Kidney (tissue), 14 donors: ENCODE measurements around the gene GM2A. TPM values are rescaled to one million over a fixed set of nuclear protein-coding genes. Genes with fewer than 3 reads are reported as not detected.
"Not testable (repeated sequence)": the region's sequence is repeated elsewhere in the genome, so short reads cannot be mapped to it uniquely, and the experiment has no call there.

Experiments
- DNase-seq, 5 donors: peaks; one replicate each; pipeline ENCODE4 v3.0.0-alpha.2; 2013 to 2020
- FAIRE-seq: peaks from 2 replicates; lab custom pipeline; 2012; peaks lifted over from hg19 to GRCh38; lab: Jason Lieb, UNC
- H3K27ac ChIP-seq, 2 donors: one replicate each; pipeline ENCODE4 v1.7.0; 2013; ENCODE audit warnings: low read depth in 2 of 2, low read length in 2 of 2, inconsistent platforms in 1 of 2
- H3K27me3 ChIP-seq: one replicate; pipeline ENCODE4 v1.7.1; 2013; ENCODE audit warnings: low read length, inconsistent platforms; ENCODE audit not compliant: control insufficient read depth, insufficient read depth
- H3K36me3 ChIP-seq, 3 donors: one replicate each; pipeline versions ENCODE4 v1.7.0 to v1.7.1; 2013; ENCODE audit warnings: low read length in 3 of 3, control low read depth in 1 of 3, inconsistent platforms in 1 of 3; ENCODE audit not compliant: insufficient read depth in 3 of 3, control insufficient read depth in 2 of 3
- H3K4me1 ChIP-seq, 3 donors: one replicate each; pipeline versions ENCODE4 v1.7.0 to v1.7.1; 2013; ENCODE audit warnings: low read length in 3 of 3, inconsistent platforms in 1 of 3, low read depth in 1 of 3; ENCODE audit not compliant: control insufficient read depth in 2 of 3, insufficient read depth in 2 of 3
- H3K4me3 ChIP-seq, 3 donors: one replicate each; pipeline versions ENCODE4 v1.7.0 to v1.8.1; 2013; ENCODE audit warnings: low read length in 3 of 3, control low read depth in 1 of 3, inconsistent platforms in 1 of 3
- H3K9ac ChIP-seq, 3 donors: one replicate each; pipeline versions ENCODE4 v1.7.0 to v1.7.1; 2013; ENCODE audit warnings: low read length in 3 of 3, control low read depth in 1 of 3, inconsistent platforms in 1 of 3
- H3K9me3 ChIP-seq, 3 donors: one replicate each; pipeline versions ENCODE4 v1.7.0 to v1.7.1; 2013; ENCODE audit warnings: low read length in 3 of 3, control low read depth in 1 of 3, inconsistent platforms in 1 of 3; ENCODE audit not compliant: control insufficient read depth in 2 of 3, insufficient read depth in 1 of 3
- intact Hi-C: fragments of 100-400 bp; cut with DNase I; formaldehyde crosslinking; loops from one replicate; pipeline ENCODE4 v1.11.1; 2022
- polyA plus RNA-seq: library from polyadenylated mRNA; stranded (reverse); fragments of 350-450 nt; fragmentation: Illumina TruSeq; extraction: RNeasy Lipid Tissue Mini Kit (QIAGEN cat#74804); gene quantifications from one replicate; pipeline ENCODE4 v1.2.3, GENCODE V29; 2014; ENCODE audit warnings: low read depth, low replicate concordance; ENCODE audit not compliant: insufficient read depth
- total RNA-seq: library from RNA; stranded (reverse); fragmentation: NEBNext Ultra II Directional; extraction: Animal tissue kit (Norgen Biotek cat#: 25700); gene quantifications from one replicate; pipeline ENCODE4 v1.2.1, GENCODE V29; 2021
- TF ChIP-seq, protein P1 (sequence below): IDR thresholded peaks from 3 replicates; pipeline ENCODE4 v1.5.1; 2012; ENCODE audit warnings: mild to moderate bottlenecking, moderate library complexity, borderline replicate concordance; ENCODE audit not compliant: insufficient read depth; ENCODE audit errors: extremely low read depth
- donor health status: control.
- donor health status: control.
- donor health status: control.
- donor health status: control.
- donor health status: control.
- donor health status: DM: yes; HTN: yes; CAD: no.
- donor health status: Normal renal cell carcinoma (clear cell type).

The GM2A gene
- total and polyA plus RNA-seq, 2 donors from 2014 or later = 13.7 to 29.8 TPM

DNA sequence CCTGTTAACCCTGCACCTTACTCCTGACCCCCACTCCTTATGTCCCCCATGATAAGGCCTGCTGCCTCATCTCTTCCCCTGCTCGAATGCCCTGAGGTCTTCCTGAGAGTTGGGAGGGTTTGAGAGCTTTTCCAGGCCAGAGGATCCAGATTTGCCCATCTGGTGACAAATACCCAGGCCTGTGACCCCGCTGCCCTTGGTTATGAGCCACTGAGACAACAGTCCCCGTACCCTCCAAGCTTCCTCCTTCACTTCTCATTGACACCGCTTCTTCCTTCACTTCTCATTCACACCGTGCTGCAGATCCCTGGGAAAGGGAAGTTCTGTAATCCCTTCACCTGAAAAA, 593 bp downstream of the GM2A start:
- FAIRE-seq = no peak
- Histone ChIP-seq H3K27me3 (no peaks in the 10 kb centered on the region), H3K4me1 (peaks cover 0 to 16% (median 13%) of the 10 kb centered on the region in 3 donors), H3K4me3 (peak overlapping the region; percentile 84 to 88 (median 86)), H3K9me3 (no peaks in the 10 kb centered on the region), H3K36me3 (no peaks in the 10 kb centered on the region), H3K9ac (peak overlapping the region; percentile 20 to 79 (median 77)), H3K27ac (no peak overlapping the region)
- TF ChIP-seq, protein P1, sequence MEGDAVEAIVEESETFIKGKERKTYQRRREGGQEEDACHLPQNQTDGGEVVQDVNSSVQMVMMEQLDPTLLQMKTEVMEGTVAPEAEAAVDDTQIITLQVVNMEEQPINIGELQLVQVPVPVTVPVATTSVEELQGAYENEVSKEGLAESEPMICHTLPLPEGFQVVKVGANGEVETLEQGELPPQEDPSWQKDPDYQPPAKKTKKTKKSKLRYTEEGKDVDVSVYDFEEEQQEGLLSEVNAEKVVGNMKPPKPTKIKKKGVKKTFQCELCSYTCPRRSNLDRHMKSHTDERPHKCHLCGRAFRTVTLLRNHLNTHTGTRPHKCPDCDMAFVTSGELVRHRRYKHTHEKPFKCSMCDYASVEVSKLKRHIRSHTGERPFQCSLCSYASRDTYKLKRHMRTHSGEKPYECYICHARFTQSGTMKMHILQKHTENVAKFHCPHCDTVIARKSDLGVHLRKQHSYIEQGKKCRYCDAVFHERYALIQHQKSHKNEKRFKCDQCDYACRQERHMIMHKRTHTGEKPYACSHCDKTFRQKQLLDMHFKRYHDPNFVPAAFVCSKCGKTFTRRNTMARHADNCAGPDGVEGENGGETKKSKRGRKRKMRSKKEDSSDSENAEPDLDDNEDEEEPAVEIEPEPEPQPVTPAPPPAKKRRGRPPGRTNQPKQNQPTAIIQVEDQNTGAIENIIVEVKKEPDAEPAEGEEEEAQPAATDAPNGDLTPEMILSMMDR = no peak
- intact Hi-C loops = no loop called here
- peak in 1 of 5 donors; percentile 54 for DNase-seq

DNA sequence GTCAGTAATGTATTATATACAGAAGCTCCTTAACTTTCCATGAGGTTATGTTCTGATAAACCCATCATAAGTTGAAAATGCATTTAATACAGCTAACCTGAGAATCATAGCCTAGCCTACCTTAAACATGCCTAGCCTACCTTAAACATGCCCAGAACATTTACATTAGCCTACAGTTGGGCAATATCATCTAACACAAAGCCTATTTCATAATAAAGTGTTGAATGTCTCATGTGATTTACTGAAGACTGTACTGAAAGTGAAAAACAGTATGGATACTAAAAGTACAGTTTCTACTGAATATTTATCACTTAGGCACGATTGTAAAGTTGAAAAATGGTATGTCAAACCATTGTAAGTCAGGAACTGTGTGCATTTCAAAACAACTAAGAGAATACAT, 1.6 kb downstream of the GM2A start:
- no peak for FAIRE-seq
- TF ChIP-seq, protein P1 = no peak

DNA sequence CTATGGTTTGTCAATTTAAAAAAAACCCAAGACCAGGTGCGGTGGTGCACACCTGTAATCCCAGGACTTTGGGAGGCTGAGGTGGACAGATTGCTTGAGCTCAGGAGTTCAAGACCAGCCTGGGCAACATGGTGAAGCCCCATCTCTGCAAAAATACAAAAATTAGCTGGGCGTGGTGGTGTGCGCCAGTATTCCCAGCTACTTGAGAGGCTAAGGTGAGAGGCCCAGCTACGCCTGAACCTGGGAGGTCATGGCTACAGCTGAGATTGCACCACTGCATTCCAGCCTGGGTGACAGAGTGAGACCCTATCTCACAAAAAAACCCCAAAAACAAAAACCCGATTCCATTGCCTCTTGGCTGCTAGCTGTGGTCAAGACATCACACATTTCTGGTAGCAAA, 2.0 kb downstream of the GM2A start:
- peaks cover 0 to 16% (median 13%) of the 10 kb centered on the region in 3 donors for H3K4me1 ChIP-seq
- FAIRE-seq, intact Hi-C loops, H3K9me3 ChIP-seq, DNase-seq, H3K9ac ChIP-seq, H3K36me3 ChIP-seq, H3K27me3 ChIP-seq, H3K27ac ChIP-seq, H3K4me3 ChIP-seq: not testable (repeated sequence)

More for the DNA sequence above, 1.6 kb downstream of the GM2A start:
- H3K27me3 ChIP-seq = no peaks in the 10 kb centered on the region
- peak overlapping the region in 2 of 3 donors; percentile 86 to 88 for H3K4me3 ChIP-seq
- no peak overlapping the region for H3K27ac ChIP-seq
- no peak for DNase-seq
- H3K36me3 ChIP-seq = no peaks in the 10 kb centered on the region
- intact Hi-C loops = no loop called here
- H3K9ac ChIP-seq = no peak overlapping the region
- H3K4me1 ChIP-seq = peaks cover 0 to 16% (median 13%) of the 10 kb centered on the region in 3 donors
- no peaks in the 10 kb centered on the region for H3K9me3 ChIP-seq

DNA sequence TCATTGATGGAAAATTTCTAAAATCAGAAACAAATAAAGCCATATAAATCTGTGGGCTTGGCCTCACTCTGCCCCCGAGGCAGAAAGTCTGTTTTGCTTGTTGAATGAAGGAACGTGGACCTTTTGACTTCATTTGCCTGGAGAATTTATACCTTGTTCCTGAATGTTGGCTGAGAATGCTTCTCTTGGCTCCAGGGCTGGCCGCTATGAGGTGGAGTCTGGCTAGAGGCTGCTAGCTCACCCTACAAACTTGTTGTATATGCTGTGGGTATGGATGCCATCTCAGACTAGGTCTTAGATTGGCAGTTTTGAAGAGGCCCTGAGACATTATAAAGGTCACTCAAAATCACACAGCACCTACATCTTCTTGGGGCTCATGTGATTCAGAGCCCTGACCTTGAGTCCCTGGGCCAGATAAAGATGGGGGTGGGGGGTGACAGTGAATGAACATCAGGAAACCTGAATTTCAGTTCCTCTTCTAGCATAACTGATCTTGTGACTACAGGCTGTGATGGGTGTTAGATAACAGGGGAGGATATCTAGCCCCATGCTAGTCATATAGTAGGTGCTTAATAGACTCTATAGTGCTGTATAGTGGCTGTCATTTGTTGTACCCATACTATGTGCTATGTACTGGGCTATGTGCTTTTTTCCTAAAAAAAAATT, 2.8 kb downstream of the GM2A start:
- Histone ChIP-seq H3K4me3 (no peak overlapping the region), H3K9ac (no peak overlapping the region), H3K27me3 (no peaks in the 10 kb centered on the region), H3K36me3 (no peaks in the 10 kb centered on the region), H3K4me1 (peaks cover 0 to 16% (median 13%) of the 10 kb centered on the region in 3 donors), H3K9me3 (no peaks in the 10 kb centered on the region), H3K27ac (no peak overlapping the region)
- DNase-seq (peak in 1 of 5 donors; percentile 6), FAIRE-seq (no peak)
- TF ChIP-seq, protein P1 = no peak
- intact Hi-C loops = no loop called here
